HG02759 (cell line): ENCODE data around the gene BAIAP2L2.
"Not testable (repeated sequence)": the region's sequence is repeated elsewhere in the genome, so short reads cannot be mapped to it uniquely, and the experiment has no call there.

Source experiments
- ATAC-seq: cut with Tn5 transposase; IDR thresholded peaks from one replicate; pipeline ENCODE4 v1.9.1; 2021; ENCODE audit warnings: mild to moderate bottlenecking, moderate library complexity; ENCODE audit not compliant: unreplicated experiment

The BAIAP2L2 gene

DNA sequence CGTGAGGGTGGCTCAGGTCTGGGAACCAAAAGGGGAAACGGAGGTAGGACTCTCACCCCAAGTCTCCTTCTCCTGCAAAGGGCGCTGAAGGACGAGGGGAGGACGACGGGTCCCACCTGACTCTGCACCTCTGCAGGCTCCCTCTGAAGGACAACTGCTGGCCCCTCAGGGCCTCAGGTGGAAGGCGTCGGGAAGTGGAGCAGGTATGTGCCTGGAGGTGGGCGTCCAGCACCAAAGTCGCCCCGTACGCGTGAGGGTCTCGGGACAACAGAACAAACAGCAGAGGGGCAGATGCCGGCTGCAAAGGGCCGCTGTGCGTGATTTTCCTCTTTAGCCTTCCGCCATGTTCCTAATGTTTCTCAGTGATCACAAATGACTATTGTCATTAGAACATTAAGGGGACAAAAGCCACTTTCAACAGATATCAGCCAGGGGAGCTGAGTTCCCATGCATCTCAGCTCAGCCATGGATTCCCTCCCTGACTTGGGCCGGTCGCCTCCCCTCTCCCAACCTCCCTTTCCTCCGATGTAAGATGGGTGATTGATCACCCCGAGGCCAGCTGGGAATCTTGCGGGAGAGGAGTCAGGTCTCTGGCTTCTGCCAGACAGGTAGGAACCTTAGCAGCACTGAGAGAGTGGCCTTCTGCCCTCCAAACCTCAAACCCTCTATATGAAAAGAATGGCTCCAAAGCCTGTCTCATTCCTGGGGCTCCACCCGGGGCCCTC is 27.3 kb downstream of the BAIAP2L2 start:
- no peak for ATAC-seq

DNA sequence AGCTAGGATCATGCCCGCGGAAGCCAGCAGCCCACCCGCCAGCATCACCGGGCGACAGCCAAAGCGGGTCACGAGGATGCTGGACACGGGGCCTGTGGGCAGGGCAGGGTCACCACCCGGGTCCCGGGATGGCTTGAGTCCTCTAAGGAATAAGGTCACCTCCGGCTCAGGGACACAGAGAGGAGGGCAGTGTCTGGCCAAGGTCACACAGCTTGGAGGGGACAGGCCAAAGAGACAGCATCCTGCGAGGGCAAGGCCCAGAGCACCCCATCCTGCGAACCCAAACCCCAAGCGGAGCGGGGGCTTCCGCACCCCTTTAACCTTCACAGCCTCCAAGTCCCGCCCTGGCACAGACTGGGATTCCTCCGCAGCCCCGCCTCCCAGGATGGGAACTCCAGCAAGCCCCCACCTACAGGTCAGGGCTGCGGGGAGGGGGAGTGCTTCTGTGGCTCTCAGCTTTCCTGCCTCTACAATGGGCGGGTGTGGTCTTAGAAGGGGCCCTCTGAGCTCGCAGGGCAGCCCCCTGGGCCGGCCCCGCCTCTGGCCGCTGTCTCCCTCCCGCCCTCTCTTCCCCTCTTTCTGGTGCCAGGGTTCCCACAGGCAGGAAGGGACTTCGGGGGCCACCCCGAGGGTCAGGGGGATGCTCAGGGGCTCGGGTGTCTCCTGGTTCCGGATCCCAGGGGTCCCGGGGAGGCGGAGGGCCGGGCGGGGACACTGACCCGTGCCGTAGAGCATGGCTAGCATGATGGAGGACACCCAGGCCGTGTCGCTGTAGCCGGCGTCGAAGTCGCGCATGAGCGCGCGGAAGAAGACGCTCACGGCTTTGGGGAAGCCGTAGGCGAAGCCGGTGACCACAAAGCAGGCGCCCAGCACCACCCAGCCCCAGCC is 28.3 kb downstream of the BAIAP2L2 start:
- ATAC-seq = no peak

DNA sequence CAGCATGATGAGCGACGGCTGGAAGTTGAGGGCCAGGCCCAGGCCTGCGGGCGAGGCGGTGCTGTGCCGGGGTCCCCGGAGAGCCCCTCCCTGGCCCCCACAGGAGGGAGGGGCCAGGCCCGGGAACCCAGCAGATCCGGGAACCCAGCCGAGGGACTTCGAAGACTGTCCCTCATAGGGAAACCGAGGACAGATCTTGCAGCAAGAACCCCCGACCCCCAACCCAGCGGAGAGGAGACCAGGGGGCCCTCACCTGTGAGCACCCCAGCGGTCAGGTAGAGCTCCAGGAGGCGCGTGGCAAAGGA is 28.9 kb downstream of the BAIAP2L2 start:
- ATAC-seq = no peak

- no peak for ATAC-seq
Observed at GRCh38 chr22:38080850-38081635, 29.4 kb downstream of the BAIAP2L2 start.

- no peak for ATAC-seq
Observed at GRCh38 chr22:38080474-38080849, 30.0 kb downstream of the BAIAP2L2 start.

DNA sequence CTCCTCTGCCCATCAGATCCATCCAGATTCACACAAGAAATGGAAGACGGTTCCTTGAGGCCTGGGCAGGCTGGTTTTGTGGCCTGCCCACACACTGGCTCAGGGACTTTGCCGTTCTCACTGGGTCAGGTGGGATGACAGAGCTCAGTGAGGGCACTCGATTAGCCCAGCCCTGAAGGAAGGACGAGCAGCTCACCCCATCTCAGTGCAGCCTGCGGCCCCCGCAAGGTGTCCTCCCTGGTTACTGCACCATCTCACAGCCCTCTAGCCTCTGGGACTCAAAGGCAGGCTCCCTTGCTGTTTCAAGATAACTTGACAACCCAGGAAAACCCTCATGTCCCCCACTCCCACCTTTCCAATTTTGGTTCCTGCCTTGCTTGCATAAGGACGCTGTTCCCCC is 30.7 kb downstream of the BAIAP2L2 start:
- no peak for ATAC-seq

- ATAC-seq = not testable (repeated sequence)
Observed at GRCh38 chr22:38079208-38079607, 31.3 kb downstream of the BAIAP2L2 start.

- ATAC-seq = no peak
Observed at GRCh38 chr22:38078046-38078840, 32.2 kb downstream of the BAIAP2L2 start.

GRCh38 chr22:38077595-38077994 is 32.9 kb downstream of the BAIAP2L2 start:
- ATAC-seq = no peak

DNA sequence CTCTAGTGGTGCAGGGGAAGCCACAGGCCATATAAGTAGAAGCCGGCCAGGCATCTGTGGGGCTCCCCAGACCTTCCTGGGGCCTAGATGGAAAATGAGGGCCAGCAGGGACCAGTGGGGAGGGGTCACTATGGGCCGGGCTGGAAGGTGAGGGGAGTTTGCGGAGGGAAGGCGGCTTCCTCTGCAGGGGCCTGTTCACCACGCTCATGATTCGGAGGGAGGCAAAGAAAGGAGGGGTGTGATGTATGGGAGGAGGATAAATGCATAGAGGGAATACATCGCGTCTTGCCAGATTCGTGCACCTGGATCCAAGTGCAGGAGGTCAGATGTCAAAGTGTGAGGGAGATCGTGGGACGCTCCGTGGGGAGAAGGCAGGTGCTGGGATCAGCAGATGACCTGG is 33.4 kb downstream of the BAIAP2L2 start:
- no peak for ATAC-seq

DNA sequence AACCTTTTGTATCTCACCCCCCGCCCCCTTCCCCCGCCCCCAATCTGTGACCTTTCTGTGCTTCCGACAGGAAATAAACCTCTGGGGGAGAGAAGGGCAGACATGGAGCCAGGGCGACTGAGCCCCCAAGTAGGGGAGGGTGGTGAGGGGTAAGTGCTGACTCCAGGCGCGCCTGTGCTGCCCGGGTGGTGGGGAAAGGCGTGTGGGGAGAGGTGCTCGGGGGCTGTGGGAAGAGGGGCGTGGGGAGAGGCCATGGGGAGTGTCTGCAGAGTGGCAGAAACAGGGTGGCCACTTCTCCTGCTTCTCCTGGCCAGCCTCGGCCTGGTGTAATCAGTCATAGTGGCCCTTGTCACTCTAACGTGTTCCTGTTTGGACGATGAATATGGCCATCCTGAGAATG is 34.5 kb downstream of the BAIAP2L2 start:
- ATAC-seq = no peak

GRCh38 chr22:38075105-38075825 is 35.2 kb downstream of the BAIAP2L2 start:
- no peak for ATAC-seq

- no peak for ATAC-seq
Observed at GRCh38 chr22:38074181-38075104, 36.0 kb downstream of the BAIAP2L2 start.

DNA sequence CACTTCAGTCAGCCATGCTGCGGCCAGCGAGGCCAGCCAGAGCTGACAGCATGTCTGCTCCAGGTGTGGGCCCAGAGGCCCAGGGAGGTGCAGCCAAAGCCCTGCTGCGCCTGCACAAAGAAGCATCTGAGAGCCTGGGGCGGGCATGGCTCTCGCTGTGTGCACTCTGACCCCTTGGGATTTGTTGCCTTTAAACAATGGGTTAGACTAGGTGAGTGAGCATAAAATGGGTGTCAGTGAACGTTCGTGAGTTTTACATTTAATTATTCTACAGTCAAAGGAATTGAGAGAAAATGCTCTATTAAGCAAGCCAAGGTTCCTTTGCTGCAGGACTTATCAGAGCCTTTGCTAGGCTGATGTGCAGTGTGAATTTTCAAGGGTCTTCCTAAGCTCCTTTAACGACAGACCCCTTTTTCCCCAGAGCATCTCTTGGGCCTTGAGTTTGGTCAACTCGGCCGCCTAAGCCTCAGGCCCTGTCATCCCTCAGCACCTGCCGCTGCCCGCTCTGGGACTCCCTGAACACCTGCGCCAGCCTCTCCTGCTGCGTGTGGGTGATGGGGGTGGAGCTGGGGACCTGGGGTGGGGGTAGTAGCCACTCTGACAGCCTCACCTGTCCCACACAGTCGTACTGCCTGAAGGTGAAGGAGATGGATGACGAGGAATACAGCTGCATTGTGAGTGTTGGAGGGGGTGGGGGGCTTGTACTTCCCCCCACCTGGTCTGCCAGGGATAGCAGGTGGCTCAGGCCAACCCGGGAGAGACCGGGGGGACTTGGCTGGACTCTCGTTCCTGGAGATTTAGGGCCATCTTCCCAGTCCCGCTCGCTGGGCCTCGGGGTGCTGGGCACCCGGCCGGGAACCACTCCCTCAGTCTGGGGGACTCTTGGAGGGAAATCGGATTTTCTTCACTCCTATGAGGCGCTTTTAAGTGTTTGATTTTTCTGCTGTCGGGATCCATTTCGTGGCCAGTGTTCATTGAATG is 37.0 kb downstream of the BAIAP2L2 start:
- ATAC-seq = no peak

- no peak for ATAC-seq
Observed at GRCh38 chr22:38072322-38073149, 37.9 kb downstream of the BAIAP2L2 start.

GRCh38 chr22:38071421-38072321 is 38.8 kb downstream of the BAIAP2L2 start:
- no peak for ATAC-seq
